GM23338 (cell line): ENCODE results near the gene RAB37. TPM values are rescaled to one million over a fixed set of nuclear protein-coding genes. Genes with fewer than 3 reads are reported as not detected.

Source experiments
- ATAC-seq: fragments of 200-7000 bp; cut with Tn5 transposase; 3 replicates; pipeline ENCODE4 v1.9.1; 2020
- DNase-seq: peaks from one replicate; pipeline ENCODE4 v3.0.0-alpha.2; 2015; ENCODE audit warnings: low spot score
- H2AFZ ChIP-seq: fragments of 200-600 bp; sonication (generic); 2 replicates; pipeline ENCODE4 v1.8.0; 2016; ENCODE audit warnings: antibody characterized with exemption, mild to moderate bottlenecking, moderate library complexity
- H3F3A ChIP-seq: fragments of 200-600 bp; sonication (generic); replicated peaks from 2 replicates; pipeline ENCODE4 v1.8.0; 2017; ENCODE audit warnings: antibody characterized with exemption, mixed run types, low read depth
- H3K27ac ChIP-seq: fragments of 200-600 bp; sonication (generic); 2 replicates; pipeline ENCODE4 v1.6.1; 2016; ENCODE audit warnings: low read depth
- H3K27me3 ChIP-seq: fragments of 200-600 bp; sonication (generic); 2 replicates; pipeline ENCODE4 v1.8.0; 2016; ENCODE audit warnings: mild to moderate bottlenecking, mixed run types, moderate library complexity; ENCODE audit not compliant: insufficient read depth
- H3K36me3 ChIP-seq: fragments of 200-600 bp; sonication (generic); 2 replicates; pipeline ENCODE4 v1.8.0; 2016; ENCODE audit warnings: mild to moderate bottlenecking; ENCODE audit not compliant: insufficient read depth
- H3K4me1 ChIP-seq: fragments of 200-600 bp; sonication (generic); 2 replicates; pipeline ENCODE4 v1.8.0; 2016; ENCODE audit warnings: mild to moderate bottlenecking, moderate library complexity; ENCODE audit not compliant: insufficient read depth
- H3K4me2 ChIP-seq: fragments of 200-600 bp; sonication (generic); 2 replicates; pipeline ENCODE4 v1.7.1; 2017; ENCODE audit warnings: mixed run types
- H3K4me3 ChIP-seq: fragments of 200-600 bp; sonication (generic); 2 replicates; pipeline ENCODE4 v1.6.1; 2016; ENCODE audit warnings: mixed run types
- H3K79me2 ChIP-seq: fragments of 200-600 bp; sonication (generic); replicated peaks from 2 replicates; pipeline ENCODE4 v1.8.0; 2017; ENCODE audit warnings: mild to moderate bottlenecking; ENCODE audit not compliant: insufficient read depth
- H3K9me2 ChIP-seq: fragments of 200-600 bp; sonication (generic); 2 replicates; pipeline ENCODE4 v1.8.0; 2017; ENCODE audit not compliant: insufficient read depth
- H4K20me1 ChIP-seq: fragments of 200-600 bp; sonication (generic); replicated peaks from 2 replicates; pipeline ENCODE4 v1.8.0; 2017; ENCODE audit warnings: mild to moderate bottlenecking; ENCODE audit not compliant: insufficient read depth
- H3K27ac Mint-ChIP-seq: 2 replicates; pipeline ENCODE4 v1.8.0; 2020; ENCODE audit warnings: inconsistent platforms, mild to moderate bottlenecking, moderate library complexity, mixed read lengths
- H3K27me3 Mint-ChIP-seq: 3 replicates; pipeline ENCODE4 v1.8.0; 2022; ENCODE audit warnings: low read depth, mild to moderate bottlenecking, moderate library complexity, mixed read lengths, inconsistent platforms; ENCODE audit not compliant: insufficient read depth, poor library complexity
- H3K36me3 Mint-ChIP-seq: 3 replicates; pipeline ENCODE4 v1.8.0; 2021; ENCODE audit warnings: low read depth, mild to moderate bottlenecking, inconsistent platforms, moderate library complexity, mixed read lengths
- H3K4me1 Mint-ChIP-seq: 3 replicates; pipeline ENCODE4 v1.8.0; 2020; ENCODE audit warnings: mild to moderate bottlenecking, inconsistent platforms, mixed read lengths
- H3K4me3 Mint-ChIP-seq: 3 replicates; pipeline ENCODE4 v1.8.0; 2021; ENCODE audit warnings: moderate library complexity, mild to moderate bottlenecking, inconsistent platforms, mixed read lengths
- H3K9me3 Mint-ChIP-seq: 3 replicates; pipeline ENCODE4 v1.8.0; 2020; ENCODE audit warnings: moderate library complexity, mild to moderate bottlenecking, inconsistent platforms, mixed read lengths
- CREB1 ChIP-seq: fragments of 250-450 bp; sonication (Bioruptor Pico); IDR thresholded peaks from 2 replicates; pipeline ENCODE4 v1.5.0; 2020; ENCODE audit warnings: low read depth, mild to moderate bottlenecking, moderate library complexity
- CTCF ChIP-seq, 2 experiments: fragments of 200-600 bp in 1 of 2; sonication (generic) in 1 of 2; conservative IDR thresholded peaks; 2 replicates each; pipeline versions ENCODE4 v1.5.1 to v1.6.1; 2016 to 2017; ENCODE audit warnings: antibody characterized with exemption in 2 of 2, low read depth in 2 of 2, mild to moderate bottlenecking in 2 of 2, moderate library complexity in 1 of 2
- ETS1 ChIP-seq: IDR thresholded peaks from 2 replicates; pipeline ENCODE4 v1.6.1; 2016; ENCODE audit warnings: antibody characterized with exemption
- EZH2 ChIP-seq: fragments of 200-600 bp; sonication (generic); IDR thresholded peaks from one replicate; pipeline ENCODE4 v1.8.0; 2017; ENCODE audit warnings: antibody characterized with exemption, mild to moderate bottlenecking, low read depth; ENCODE audit not compliant: unreplicated experiment
- EZH2phosphoT487 ChIP-seq: fragments of 200-600 bp; sonication (generic); IDR thresholded peaks from one replicate; pipeline ENCODE4 v1.8.1; 2018; ENCODE audit warnings: antibody characterized with exemption; ENCODE audit not compliant: unreplicated experiment
- JUNB ChIP-seq: IDR thresholded peaks from one replicate; pipeline ENCODE4 v1.6.1; 2016; ENCODE audit warnings: antibody characterized with exemption; ENCODE audit not compliant: unreplicated experiment
- NANOG ChIP-seq: IDR thresholded peaks from 2 replicates; pipeline ENCODE4 v1.6.1; 2016; ENCODE audit warnings: antibody characterized with exemption, borderline replicate concordance
- POLR2AphosphoS5 ChIP-seq: IDR thresholded peaks from 2 replicates; pipeline ENCODE4 v1.6.1; 2016; ENCODE audit warnings: antibody characterized with exemption, low read depth
- REST ChIP-seq: IDR thresholded peaks from one replicate; pipeline ENCODE4 v1.6.1; 2018; ENCODE audit warnings: antibody characterized with exemption; ENCODE audit not compliant: unreplicated experiment
- STAT1 ChIP-seq: IDR thresholded peaks from one replicate; pipeline ENCODE4 v1.6.1; 2016; ENCODE audit warnings: antibody characterized with exemption; ENCODE audit not compliant: unreplicated experiment
- ZNF114 ChIP-seq: fragments of 250-450 bp; sonication (Bioruptor Pico); IDR thresholded peaks from 2 replicates; pipeline ENCODE4 v1.5.0; 2020; ENCODE audit warnings: mild to moderate bottlenecking, moderate library complexity
- ZNF331 ChIP-seq: fragments of 250-450 bp; sonication (Bioruptor Pico); IDR thresholded peaks from 2 replicates; pipeline ENCODE4 v1.5.0; 2020; ENCODE audit warnings: low read depth, mild to moderate bottlenecking, moderate library complexity
- ZNF462 ChIP-seq: fragments of 250-450 bp; sonication (Bioruptor Pico); IDR thresholded peaks from 2 replicates; pipeline ENCODE4 v1.5.0; 2020; ENCODE audit warnings: mild to moderate bottlenecking, moderate library complexity
- polyA plus RNA-seq: library from polyadenylated mRNA; unstranded; fragments of >200 nt; fragmentation: Nextera tagmentation; extraction: Ambion mirVana; gene quantifications from 2 replicates; pipeline ENCODE4 v1.2.1, GENCODE V29; 2016
- total RNA-seq: library from RNA; depleted of rRNA; stranded (reverse); fragments of >200 nt; shearing (Covaris generic); gene quantifications from 2 replicates; pipeline ENCODE4 v1.2.3, GENCODE V29; 2014

RAB37 gene
- total and polyA plus RNA-seq, 2 experiments from 2014 or later = 3.3 to 5.2 TPM

GRCh38 chr17:74757931-74758847 lies 21.1 kb downstream of the RAB37 start:
- Histone ChIP-seq H3K79me2 (peaks cover 78% of the 10 kb centered on the region), H4K20me1 (peaks cover 50% of the 10 kb centered on the region), H3K36me3 (no peaks in the 10 kb centered on the region), H3K9me2 (no peaks in the 10 kb centered on the region), H3F3A (no peaks in the 10 kb centered on the region), H2AFZ (no peak overlapping the region), H3K4me1 (peaks cover 41% of the 10 kb centered on the region), H3K4me2 (0 out of 2 replicates have a peak overlapping the region, but pooled peaks have one; percentile 26), H3K27me3 (no peaks in the 10 kb centered on the region), H3K4me3 (no peak overlapping the region), H3K27ac (no peak overlapping the region)
- TF ChIP-seq NANOG (no peak), POLR2AphosphoS5 (no peak), CREB1 (CRISPR knock-in tag) (no peak), ZNF331 (CRISPR knock-in tag) (no peak), EZH2phosphoT487 (no peak), ETS1 (no peak), CTCF (conservative IDR thresholded peaks at IDR 0.05; ENCODE audit: low read depth in 2 of 2) (no peak), EZH2 (no peak), STAT1 (no peak), REST (no peak), ZNF114 (CRISPR knock-in tag) (no peak), ZNF462 (no peak), JUNB (no peak)
- Mint-ChIP-seq H3K4me3 (no peak overlapping the region), H3K4me1 (peaks cover 53% of the 10 kb centered on the region), H3K27ac (peak overlapping the region; percentile 78), H3K9me3 (no peaks in the 10 kb centered on the region), H3K27me3 (peaks cover 15% of the 10 kb centered on the region), H3K36me3 (no peaks in the 10 kb centered on the region; the same call in 1 of the 3 replicates)
- no peak for DNase-seq
- no peak for ATAC-seq
